Measurements from ENCODE around the gene FOXK2.
"Not testable (repeated sequence)": the region's sequence is repeated elsewhere in the genome, so short reads cannot be mapped to it uniquely, and the experiment has no call there.

Gene FOXK2

DNA sequence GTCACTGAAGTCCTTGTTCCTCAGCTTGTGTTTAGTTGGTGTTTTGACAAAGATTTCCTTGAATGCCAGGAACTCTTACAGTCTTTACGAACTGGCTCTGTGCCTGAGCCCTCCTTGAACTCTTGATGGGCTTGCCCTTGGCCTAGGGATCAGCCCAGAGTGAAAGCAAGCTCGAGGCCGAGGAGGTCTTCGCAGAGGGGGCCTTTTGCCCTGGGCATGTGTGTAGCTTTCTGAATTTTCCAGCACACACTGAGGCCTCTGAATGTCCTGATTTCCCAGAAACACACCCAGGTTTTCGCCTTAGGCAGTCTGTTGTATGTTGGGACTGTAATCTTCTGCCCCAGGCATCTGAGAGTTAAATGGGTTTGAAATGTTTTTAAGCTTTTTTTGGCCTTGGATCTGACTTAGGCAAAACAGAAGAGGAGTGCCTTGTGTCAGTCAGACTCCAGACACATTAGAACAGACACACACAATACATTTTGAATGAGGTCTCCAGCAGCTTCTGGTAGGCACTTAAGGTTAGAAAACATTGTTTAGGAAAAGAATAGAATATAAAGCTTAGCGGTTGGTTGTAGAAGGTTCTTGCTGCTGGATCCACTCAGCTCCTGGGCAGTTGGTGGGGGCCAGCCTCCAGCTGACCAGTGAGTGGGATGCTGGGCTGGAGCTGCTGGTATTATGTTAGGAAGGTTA lies 17.1 kb downstream of the FOXK2 start:
- DNase-seq, result no peak

DNA sequence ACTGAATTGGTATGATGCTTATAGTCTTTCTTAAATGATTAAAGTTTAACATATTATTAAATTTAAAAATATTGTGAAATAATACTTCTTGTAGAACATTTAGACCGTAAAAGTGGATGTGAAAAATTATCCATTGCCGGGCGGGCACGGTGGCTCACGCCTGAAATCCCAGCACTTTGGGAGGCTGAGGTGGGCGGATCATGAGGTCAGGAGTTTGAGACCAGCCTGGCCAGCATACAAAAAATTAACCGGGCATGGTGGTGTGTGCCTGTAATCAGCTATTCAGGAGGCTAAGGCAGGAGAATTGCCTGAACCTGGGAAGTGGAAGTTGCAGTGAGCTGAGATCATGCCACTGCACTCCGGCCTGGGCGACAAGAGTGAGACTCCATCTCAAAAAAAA lies 17.7 kb downstream of the FOXK2 start:
- DNase-seq, result not testable (repeated sequence)

DNA sequence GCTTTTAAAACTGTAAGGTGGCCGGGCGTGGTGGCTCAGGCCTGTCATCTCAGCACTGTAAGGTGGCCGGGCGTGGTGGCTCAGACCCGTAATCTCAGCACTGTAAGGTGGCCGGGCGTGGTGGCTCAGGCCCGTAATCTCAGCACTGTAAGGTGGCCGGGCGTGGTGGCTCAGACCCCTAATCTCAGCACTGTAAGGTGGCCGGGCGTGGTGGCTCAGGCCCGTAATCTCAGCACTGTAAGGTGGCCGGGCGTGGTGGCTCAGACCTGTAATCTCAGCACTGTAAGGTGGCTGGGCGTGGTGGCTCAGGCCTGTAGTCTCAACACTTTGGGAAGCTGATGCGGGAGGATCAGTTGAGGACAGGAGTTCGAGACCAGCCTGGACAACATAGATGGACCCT lies 19.5 kb downstream of the FOXK2 start:
- DNase-seq, result not testable (repeated sequence)

DNA sequence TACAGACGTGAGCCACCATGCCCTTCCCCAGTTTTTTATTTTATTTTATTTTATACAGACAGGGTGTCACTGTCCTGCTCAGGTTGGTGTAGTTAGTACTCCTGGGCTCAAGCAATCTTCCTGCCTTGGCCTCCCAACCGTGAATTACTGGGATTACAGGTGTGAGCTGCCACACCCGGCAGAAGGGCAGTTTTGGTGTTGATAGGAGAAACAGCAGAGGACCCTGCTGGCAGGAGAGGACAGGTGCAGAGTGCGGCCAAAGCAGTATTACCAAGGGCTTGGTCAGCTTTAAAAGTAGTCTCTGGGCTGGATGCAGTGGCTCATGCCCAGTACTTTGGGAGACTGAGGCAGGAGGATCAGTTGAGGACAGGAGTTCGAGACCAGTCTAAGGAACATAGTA lies 22.9 kb downstream of the FOXK2 start:
- DNase-seq, result no peak

DNA sequence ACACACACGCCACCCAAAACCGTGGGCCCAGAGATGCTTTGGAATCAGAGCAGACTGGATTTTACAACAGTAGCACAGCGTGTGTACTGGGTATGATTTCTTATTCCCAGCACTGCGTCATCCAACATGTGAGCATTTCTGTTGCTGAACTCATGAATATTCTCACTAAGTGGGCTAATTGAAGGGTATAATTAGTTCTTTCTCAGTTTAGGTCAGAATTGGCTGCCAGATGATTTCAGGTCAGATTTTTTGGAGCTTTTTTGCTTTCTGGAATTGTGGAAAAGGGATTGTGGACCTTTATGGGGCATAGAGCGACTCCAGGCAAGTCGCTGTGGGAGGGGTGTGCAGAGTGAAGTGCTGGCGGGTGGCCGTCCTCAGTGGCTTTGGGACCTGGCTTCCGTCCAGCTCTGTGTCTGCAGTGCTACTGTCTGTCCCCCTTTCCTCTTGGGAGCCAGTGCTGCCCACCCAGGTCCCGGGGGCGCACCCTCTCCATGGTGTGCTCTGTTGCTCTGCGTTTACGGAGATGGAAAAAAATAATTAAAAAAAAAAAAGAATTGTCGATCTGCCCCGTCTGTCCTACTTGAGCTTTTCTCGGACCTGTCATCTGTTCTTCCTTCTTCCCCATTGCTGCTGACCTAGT lies 25.0 kb downstream of the FOXK2 start:
- DNase-seq, result no peak

DNA sequence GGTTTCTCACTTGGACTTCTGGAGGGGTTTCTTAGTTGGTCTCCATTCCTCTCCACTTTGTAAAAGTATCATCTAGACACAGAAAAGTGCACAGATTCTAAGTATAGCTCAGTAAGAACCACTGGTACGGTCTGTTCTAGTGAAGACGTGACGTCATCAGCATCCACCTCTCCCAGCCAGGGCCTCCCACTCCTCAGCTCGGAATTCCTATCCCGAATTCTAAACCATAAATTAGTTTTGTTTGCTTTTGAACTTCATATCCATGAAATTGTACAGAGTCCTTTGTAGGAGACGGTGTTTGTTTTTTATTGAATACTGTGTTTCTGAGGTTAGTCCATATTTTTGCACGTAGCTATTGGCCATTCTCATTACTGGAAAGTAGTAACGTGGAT lies 25.5 kb downstream of the FOXK2 start:
- no peak for DNase-seq

DNA sequence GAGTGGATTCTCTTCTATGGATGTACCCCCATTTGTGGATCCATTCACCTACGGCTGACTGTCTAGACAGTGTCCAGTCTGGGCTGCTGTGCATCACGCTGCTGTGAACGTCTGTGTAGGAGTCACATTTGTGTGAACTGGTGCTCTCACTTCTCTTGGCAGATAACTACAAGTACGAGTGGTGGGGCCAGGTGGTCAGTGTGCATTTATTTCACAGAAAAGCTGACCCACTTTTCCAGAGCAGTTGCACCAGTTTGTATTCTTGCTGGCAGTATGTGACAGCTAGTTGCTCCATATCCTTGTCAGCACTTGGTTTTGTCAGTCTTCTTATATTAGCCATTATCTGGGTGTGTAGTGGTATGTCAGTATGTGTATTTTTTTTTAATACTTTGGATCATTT lies 28.4 kb downstream of the FOXK2 start:
- no peak for DNase-seq

DNA sequence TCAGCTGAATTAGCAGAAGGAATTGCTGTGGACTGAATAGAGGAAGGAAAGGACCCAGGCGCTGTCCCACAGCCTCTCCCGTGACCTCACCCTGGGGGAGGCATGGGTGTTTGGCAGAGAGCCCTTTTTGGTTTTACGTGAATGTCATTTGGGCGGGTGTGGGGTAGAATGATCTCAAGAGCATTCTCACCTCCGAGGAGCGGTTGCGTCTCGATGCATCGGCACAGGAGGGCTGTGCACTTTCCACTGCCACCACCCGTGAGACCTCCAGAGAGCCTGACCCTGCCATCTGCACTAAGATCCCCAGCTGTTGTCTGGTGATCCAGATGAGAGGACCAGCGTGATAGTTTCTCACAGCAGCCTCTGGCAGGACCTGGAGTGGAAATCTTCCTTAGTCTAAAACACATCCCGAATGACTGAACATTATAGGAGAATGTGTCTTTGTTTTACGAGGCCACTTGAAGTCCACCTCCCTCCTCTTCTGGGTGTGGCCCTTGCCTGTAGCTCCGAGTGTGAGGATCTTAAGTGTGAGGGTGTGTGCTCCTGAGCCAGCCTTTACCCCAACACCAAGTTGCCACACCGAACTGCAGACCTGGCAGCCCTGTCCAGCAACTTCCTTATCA lies 29.3 kb downstream of the FOXK2 start:
- no peak for DNase-seq

DNA sequence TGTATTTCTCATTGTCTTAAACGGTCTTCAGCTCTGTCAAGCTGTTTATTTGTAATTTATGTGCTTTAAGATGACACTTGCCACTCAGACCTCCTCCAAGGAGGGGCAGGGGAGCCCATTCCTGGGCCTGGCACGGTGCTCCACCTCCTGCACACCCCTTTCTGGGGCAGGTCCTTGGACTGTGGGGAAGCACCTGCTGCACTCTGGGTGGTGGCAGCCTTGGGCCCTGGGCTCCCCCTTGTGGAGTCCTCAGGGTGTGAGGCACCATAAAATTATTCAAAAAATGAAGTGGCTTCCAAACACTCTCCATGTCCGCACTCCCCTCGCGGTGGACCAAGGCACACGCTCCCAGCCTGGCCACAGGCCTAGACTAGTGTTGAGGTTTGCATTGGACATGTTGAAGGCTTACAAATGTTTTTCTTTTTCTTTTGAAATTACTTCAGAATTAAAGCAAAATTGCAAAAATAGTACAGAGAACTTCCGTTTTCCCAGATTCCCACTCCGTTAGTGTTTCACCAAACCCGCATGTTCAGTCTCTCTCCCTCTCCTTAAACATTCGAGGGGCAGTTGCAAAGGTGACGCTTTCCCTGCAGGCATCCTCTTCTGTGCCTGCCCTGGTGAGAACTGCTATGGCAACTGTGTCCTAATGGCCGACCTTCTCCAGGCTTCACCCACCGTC lies 32.4 kb downstream of the FOXK2 start:
- DNase-seq, result peak; percentile 19

DNA sequence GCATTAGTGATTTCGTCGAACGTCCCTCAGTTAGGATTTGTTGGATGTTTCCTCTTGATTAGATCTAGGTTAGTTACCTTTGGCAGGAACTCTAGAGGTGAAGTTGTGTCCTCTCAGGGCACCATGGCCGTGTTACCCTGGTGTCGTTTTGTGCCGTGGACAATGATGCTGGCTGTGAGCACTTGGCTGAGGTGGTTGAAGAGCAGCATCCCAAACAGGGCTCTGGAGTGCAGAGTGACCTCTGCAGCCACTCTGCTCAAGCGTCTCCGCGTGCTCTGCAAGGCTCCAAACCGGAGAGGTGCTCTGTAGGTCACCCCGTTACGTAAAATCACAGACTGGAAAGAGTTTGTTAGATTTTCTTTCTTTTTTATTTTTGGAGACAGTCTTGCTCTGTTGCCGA lies 33.0 kb downstream of the FOXK2 start:
- DNase-seq, result no peak

DNA sequence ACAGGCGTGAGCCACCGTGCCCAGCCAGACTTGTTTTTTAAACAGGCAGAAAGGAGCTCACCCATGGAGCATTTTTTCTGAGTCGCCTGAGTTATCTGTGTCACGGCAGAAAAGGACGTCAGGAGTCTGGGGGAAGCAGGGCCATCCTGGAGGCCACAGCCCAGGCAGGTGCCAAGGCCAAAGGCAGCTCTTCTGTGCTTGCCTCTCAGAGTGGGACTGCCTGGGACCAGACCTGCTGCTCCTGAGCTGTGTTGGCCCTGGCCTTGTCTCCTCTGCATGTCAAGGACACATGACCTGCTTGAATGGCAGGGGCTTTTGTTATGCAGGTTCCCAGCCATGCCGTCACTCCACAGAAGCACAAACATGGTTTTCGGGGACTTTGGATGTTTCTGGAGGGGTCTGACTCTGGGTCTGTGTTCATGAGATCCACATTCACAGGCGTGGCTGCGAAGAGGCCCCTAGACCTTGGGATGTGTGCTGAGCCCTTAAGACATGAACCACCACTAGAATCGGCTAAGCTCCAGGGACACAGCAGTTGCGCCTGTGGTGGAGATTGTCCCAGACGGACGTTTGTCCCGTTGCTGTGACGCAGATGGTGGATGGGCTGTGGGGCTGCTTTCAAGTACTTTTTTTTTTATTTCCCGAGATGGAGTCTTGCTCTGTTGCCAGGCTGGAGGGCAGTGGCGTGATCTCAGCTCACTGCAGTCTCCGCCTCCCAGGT lies 33.8 kb downstream of the FOXK2 start:
- DNase-seq, result no peak

DNA sequence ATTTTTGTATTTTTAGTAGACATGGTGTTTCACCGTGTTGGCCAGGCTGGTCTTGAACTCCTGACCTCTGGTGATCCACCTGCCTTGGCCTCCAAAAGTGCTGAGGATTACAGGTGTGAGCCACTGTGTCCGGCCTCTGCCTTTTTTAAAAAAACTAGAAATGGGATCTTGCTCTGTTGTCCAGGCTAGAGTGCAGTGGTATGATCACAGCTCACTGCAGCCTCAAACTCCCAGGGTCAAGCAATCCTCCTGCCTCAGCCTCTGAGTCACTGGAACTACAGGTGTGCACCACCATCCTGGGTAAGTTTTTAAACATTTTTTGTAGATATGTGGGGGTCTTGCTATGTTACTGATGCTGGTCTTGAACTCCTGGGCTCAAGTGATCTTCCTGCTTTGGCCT lies 38.0 kb downstream of the FOXK2 start:
- not testable (repeated sequence) for DNase-seq

DNA sequence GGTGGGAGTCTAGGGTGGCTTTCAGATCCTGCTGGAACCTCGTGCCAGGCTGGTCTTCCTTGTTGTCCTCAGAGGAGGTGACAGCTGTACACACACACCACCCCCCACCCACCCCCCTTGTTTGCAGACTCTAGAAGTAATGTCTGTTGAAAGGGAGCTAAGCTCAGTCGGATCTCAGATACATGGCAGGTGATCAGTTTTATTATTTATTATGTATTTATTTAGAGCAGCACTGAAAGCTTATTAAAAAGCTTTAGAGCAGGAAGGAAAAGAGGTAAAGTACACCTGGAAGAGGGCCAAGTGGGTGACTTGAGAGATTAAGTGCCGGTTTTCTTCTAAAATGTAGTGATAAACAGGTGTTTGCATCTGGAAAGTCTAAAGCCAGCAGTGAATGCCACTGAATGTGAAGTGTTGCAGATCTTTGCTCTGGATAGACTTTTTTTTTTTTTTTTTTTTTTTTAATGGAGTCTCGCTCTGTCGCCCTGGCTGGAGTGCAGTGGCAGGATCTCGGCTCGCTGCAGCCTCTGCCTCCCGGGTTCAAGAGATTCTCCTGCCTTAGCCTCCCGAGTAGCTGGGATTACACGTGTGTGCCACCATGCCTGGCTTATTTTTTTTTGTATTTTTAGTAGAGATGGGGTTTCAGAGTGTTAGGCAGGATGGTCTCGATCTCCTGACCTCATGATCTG lies 40.2 kb downstream of the FOXK2 start:
- DNase-seq, result no peak

DNA sequence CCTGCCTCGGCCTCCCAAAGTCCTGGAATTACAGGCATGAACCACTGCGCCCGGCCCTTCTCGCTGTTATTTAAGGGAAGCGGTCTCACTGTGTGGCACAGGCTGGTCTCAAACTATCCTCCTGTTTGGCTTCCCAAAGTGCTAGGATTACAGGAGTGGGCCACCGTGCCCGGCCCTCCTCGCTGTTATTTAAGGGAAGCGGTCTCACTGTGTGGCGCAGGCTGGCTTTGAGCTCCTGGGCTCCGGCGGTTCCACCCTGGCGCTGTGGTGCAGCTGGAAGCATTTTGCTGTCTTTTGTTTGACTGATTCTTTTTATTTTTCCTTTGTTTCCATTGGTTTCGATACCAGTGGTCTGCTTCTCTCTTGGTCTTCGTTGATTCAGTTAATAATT lies 40.7 kb downstream of the FOXK2 start:
- DNase-seq, result no peak

DNA sequence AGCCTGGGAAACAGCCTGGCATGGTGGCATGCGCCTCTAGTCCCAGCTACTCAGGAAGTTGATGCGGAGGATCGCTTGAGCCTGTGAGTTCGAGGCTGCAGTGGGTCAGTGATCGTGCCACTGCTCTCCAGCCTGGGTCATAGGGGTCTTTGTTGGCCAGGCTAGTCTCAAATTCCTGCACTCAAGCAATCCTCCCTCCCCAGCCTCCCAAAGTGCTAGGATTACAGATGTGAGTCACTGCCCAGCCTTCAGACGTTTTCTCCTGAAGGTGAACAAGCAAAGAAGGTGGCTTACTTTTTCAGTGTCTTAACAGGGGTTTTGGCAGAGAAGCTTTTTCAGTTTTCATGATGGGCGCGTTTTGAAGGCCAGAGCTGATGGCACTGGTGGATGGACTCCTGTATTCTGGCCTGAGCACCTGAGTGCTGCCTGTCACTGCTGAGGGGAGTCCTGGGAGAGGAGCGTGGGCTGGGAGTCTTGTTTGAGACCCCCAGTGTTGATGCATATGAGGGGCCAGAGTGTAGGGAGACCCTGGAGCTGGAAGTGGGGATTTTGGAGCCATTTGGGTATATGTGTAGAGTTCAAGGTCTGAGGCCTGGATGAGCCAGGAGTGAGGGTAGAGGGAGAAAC lies 41.4 kb downstream of the FOXK2 start:
- no peak for DNase-seq

DNA sequence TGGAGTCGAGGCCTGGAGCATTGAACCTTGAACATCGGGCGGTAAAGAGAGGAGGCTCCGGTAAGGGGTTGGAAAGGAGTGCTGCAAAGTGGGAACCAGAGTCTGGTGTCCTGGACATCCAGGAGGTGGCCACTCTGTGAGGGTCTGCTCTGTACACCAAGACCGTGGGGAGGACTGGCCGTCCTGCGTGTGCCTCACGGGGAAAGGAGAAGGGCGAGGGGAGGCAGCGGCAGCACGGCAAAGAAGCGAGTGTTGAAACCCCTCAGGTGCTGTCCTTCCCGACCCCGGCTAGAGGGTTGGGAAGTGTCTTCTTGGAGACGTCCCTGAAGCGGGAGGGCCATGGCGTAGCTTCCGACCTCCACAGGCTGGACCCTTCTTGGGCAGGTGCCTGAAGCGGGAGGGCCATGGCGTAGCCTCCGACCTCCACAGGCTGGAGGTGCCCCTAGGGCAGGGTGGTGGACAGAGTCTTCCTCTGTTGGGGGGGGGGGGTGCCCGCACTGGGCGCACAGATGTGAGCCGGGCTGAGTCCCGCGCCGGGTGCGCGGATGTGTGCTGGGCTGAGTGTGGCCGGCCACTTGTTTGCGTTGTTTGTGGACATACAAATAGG lies 42.0 kb downstream of the FOXK2 start:
- no peak for DNase-seq

DNA sequence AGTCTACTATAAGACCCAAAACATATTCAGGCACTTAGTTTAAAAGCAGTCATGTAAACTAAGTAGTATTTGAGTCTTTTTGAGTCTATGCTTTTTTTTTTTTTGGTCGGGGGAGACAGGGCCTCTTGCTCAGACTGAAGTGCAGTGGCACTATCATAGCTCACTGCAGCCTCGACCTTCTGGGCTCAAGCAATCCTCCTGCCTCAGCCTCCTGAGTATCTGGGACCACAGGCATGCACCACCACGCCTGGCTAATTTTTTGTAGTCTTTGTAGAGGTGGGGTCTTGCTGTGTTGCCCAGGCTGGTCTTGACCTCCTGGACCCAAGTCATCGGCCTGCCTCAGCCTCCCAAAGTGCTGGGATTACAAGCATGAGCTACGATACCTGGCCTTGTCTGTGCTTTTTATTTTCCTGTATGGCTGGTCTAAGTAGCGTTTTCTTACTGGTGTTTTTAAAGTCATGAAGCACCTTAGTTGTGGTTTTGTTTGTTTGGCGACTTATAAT lies 43.2 kb downstream of the FOXK2 start:
- not testable (repeated sequence) for DNase-seq

DNA sequence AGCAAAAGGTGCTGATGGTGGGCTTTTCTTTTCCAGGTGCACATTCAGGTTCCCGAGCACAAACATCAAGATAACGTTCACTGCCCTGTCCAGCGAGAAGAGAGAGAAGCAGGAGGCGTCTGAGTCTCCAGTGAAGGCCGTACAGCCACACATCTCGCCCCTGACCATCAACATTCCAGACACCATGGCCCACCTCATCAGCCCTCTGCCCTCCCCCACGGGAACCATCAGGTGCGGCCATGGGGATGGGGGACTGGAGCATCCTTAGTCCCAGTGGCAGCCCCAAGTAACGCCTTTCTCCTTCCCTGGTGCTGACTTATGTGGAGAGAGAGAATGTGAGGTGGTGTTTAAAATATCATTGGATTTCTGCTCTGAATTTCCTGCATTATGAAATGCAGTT lies 43.8 kb downstream of the FOXK2 start:
- DNase-seq, result no peak

DNA sequence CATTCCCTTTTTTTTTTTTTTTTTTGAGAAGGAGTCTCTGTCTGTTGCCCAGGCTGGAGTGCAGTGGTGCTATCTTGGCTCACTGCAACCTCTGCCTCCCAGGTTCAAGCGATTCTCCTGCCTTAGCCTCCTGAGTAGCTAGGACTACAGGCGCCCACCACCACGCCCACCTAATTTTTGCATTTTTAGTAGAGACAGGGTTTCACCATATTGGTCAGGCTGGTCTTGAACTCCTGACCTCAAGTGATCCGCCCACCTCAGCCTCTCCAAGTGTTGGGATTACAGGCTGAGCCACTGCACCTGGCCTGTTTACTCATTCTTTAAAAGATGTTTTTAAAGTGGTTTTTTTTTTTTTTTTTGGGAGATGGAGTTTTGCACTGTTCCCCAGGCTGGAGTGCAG lies 44.2 kb downstream of the FOXK2 start:
- not testable (repeated sequence) for DNase-seq

DNA sequence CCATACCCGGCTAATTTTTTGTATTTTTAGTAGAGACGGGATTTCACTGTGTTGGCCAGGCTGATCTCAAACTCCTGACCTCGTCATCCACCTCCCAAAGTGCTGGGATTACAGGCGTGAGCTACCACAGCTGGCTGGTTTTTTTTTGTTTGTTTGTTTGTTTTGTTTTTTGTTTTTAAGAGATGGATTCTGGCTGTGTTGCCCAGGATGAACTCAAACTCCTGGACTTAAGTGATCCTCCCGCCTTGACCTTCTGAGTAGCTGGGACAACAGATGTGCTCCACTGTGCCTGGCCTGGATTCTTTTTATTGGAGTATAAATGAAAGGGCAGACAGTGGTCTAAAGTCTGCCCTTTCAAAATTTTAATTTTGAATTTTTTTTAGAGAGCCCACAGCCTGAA lies 44.7 kb downstream of the FOXK2 start:
- no peak for DNase-seq

DNA sequence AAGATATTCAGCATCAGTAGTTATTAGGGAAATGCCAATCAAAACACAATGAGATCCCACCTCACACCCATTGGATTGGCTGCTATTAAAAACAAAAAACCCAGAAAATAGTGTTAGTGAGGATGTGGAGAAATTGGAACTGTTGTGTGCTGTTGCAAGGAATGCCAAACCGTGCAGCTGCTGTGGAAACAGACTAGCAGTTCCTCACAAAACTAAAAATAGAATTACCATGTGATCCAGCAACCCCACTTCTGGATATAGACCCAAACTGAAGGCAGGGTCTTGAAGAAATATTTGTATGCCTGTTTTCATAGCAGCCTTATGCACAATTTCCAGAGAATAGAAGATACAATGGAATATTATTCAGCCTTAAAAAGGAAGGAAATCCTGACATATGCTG lies 46.0 kb downstream of the FOXK2 start:
- DNase-seq, result no peak

All from NCI-H526 treated with DMSO at 0.1 percent for 48 hours (cell line).